SJSA1 (cell line): ENCODE data around the gene DNM1. TPM values are rescaled to one million over a fixed set of nuclear protein-coding genes. Genes with fewer than 3 reads are reported as not detected.
A peak's percentile ranks its signal among the peaks of the same experiment; 100 is the strongest.

Source experiments
- DNase-seq, 2 experiments: peaks; one replicate each; pipeline ENCODE4 v3.0.0-alpha.2; 2015 to 2020; ENCODE audit warnings: low spot score in 2 of 2, low read depth in 1 of 2
- H3K27ac ChIP-seq: fragments of 250-450 bp; sonication (Bioruptor Pico); 2 replicates; pipeline ENCODE4 v1.5.1; 2020; ENCODE audit warnings: mild to moderate bottlenecking, moderate library complexity
- H3K27me3 ChIP-seq: fragments of 250-450 bp; sonication (Bioruptor Pico); replicated peaks from 2 replicates; pipeline ENCODE4 v1.5.1; 2020; ENCODE audit warnings: mild to moderate bottlenecking, moderate library complexity
- H3K36me3 ChIP-seq: fragments of 250-450 bp; sonication (Bioruptor Pico); 2 replicates; pipeline ENCODE4 v1.5.1; 2020; ENCODE audit warnings: mild to moderate bottlenecking
- H3K4me1 ChIP-seq: fragments of 250-450 bp; sonication (Bioruptor Pico); replicated peaks from 2 replicates; pipeline ENCODE4 v1.6.1; 2021; ENCODE audit warnings: mild to moderate bottlenecking
- H3K4me3 ChIP-seq: fragments of 250-450 bp; sonication (Bioruptor Pico); 2 replicates; pipeline ENCODE4 v1.5.1; 2020; ENCODE audit warnings: mild to moderate bottlenecking
- H3K9me3 ChIP-seq: fragments of 250-450 bp; sonication (Bioruptor Pico); replicated peaks from 2 replicates; pipeline ENCODE4 v1.5.1; 2020; ENCODE audit warnings: mild to moderate bottlenecking
- total RNA-seq: library from RNA; depleted of rRNA; stranded (reverse); fragments of >200 nt; shearing (Covaris generic); gene quantifications from 2 replicates; pipeline ENCODE4 v1.2.3, GENCODE V29; 2014

DNM1 gene
- total RNA-seq, 1 experiment from 2014 or later, result 2.5 TPM

DNA sequence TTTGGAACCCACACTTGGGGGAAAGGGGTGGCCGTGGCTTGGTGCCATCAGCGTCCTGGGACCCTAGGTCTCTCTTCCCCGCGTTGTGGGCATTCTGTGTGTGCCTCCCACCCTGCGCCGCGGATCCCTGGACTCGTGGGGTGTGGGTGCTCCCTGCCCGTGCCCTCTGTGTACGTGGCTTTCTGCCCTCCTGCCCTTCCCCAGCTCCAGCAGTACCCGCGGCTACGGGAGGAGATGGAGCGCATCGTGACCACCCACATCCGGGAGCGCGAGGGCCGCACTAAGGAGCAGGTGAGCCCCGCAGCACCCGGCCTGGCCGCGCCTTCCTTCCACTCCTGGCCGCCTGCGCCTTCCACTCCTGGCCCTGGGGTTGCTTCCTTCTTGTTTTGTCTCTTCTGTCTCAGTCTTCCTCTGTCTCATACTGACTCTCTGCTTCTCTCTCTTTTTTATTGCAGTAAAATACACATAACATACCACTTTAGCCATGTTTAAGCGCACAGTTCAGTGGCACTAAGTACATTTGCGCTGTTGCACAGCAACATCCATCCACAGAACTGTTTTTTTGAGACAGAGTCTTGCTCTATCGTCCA, 30.7 kb downstream of the DNM1 start:
- Histone ChIP-seq H3K4me1 (no peaks in the 10 kb centered on the region), H3K4me3 (no peak overlapping the region), H3K27ac (no peak overlapping the region), H3K36me3 (no peaks in the 10 kb centered on the region), H3K27me3 (no peaks in the 10 kb centered on the region), H3K9me3 (no peaks in the 10 kb centered on the region)
- peak in 1 of 2 experiments; percentile 34 for DNase-seq

DNA sequence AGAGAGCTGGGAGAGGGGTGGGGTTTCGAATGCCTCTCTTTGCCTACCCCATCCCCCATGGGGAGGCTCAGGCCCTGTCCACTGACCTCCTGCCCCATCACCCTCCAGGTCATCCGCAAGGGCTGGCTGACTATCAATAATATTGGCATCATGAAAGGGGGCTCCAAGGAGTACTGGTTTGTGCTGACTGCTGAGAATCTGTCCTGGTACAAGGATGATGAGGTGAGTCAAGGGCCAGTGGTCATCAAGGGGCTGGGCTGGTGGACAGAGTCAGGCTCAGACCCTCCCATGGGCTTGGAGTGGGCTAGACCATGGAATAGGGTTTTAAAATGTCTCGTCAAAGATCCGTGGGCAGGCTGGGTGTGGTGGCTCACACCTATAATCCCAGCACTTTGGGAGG, 38.9 kb downstream of the DNM1 start:
- Histone ChIP-seq H3K9me3 (peaks cover 3% of the 10 kb centered on the region; the same call in 1 of the 2 replicates), H3K27ac (no peak overlapping the region), H3K36me3 (no peaks in the 10 kb centered on the region), H3K4me1 (peaks cover 13% of the 10 kb centered on the region), H3K4me3 (no peak overlapping the region), H3K27me3 (no peaks in the 10 kb centered on the region)
- DNase-seq, result no peak

DNA sequence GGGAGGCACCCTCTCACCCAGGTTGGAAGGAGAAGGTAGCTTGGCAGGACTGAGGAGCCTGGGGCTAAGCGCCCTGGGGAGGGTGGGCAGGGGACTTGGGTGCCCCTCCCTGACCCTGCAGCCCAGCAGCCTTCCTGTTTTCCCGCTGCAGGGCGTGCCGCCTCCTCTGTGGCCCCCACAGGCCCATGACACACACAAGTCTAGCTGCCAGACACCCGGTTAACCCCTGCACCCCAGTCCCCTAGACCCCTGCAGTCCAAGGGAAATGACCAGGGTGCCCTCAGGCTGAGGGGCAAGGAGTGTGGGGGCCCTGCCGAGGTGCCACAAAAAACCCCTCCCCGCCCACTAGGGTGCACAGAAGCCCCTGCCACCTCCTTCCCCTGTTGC, 39.6 kb downstream of the DNM1 start:
- Histone ChIP-seq H3K9me3 (peaks cover 3% of the 10 kb centered on the region; the same call in 1 of the 2 replicates), H3K27me3 (no peaks in the 10 kb centered on the region), H3K4me3 (no peak overlapping the region), H3K36me3 (no peaks in the 10 kb centered on the region), H3K27ac (no peak overlapping the region), H3K4me1 (peaks cover 13% of the 10 kb centered on the region)
- no peak for DNase-seq

DNA sequence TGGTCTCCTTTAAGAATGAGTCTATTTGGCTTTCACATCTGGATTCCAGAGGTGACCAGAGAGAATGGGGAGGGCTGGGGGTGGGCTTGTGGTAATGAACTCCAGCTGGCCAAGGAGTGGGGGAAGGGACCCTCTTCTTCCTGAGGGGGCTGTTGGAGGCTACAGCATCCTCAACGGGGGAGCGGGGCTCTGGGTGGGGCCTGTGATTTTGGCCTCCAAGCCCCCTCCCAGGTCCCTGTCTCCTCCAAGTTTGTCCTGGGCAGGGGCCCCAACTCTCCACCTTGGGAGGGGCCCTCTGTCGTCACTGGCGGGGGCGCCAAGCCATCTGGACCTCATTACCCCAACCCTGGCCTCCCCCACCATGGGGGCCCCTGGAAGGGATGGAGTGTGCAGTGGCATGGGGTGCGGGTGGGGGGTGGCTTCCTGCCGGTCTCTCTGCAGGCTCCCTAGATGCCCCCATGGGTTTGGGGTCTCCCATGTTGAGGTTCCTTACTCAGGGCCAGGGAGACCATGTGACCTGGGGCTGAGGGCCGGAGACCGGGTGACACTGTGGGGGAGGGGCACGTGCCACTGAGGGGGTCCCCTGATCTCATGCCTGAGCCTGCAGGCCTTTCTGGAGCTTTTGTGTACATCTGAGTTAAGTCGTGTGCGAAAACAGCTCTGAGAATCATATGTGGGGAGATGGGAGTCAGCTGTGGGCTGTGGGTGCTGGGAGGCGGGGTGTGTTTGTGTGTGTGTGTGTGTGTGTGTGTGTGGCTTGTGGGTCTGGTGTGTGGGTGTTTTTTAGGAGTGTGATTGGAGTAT, 40.2 kb downstream of the DNM1 start:
- Histone ChIP-seq H3K27me3 (no peaks in the 10 kb centered on the region), H3K4me3 (no peak overlapping the region), H3K27ac (no peak overlapping the region), H3K9me3 (peaks cover 3% of the 10 kb centered on the region; the same call in 1 of the 2 replicates), H3K4me1 (peaks cover 13% of the 10 kb centered on the region), H3K36me3 (no peaks in the 10 kb centered on the region)
- DNase-seq, result no peak

DNA sequence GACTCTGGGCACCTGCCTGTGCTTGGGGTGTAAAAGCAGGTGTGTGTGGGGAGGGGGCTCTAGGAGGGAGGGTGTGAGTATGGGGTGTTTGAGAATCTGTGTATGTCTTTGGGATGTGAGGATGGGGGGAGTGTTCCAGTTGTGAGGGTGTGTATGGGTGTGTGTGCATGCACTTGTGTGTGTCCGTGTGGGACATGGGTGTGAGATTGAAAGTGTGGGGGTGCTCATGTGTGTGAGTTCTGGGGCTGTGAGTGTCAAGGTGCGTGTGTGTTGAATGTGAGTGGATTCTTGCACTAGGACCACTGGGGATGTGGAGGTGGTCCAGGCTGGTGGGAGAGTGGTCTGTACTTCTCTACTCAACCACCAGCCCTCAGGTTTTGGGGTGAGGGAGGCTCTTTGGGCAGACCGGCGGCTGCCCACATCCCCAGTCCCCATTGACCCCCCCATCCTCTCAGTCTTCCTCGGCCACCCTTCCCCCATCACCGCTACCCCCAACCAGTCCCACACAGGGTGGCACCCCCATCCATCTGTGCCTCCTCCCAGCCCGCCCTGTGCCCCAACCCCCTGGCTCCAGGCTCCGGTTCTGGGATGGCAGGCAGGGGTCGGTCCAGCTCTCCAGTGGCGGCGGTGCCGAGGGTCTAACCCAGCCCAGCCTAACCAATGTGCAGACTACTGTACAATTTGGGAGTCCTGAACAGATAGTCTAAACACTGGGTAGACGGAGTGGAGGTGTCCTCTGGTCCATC, 41.1 kb downstream of the DNM1 start:
- Histone ChIP-seq H3K27ac (no peak overlapping the region), H3K9me3 (peaks cover 3% of the 10 kb centered on the region; the same call in 1 of the 2 replicates), H3K36me3 (no peaks in the 10 kb centered on the region), H3K4me1 (peaks cover 13% of the 10 kb centered on the region), H3K4me3 (no peak overlapping the region), H3K27me3 (no peaks in the 10 kb centered on the region)
- DNase-seq, result no peak

DNA sequence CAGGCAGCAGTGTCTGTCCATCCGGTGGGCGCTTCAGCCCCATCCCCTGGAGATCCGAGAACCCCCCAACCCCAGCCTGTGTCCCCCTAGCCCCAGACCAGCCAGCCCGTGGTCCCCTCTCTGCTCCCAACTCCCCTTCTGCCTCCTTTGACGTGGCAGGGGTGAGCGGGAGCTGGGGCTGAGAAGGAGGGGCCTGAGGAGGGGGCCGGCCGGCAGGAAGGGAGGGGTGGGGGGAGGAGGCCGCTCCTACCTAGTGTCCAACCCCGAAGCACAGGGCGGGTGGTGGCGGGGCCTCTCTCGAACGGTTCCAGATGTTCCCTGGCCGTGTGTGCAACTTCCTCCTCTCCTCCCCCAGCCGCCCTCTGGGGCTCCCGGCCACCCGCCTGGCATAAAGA, 41.7 kb downstream of the DNM1 start:
- Histone ChIP-seq H3K36me3 (no peaks in the 10 kb centered on the region), H3K9me3 (peaks cover 3% of the 10 kb centered on the region; the same call in 1 of the 2 replicates), H3K27ac (no peak overlapping the region), H3K4me3 (no peak overlapping the region), H3K27me3 (no peaks in the 10 kb centered on the region), H3K4me1 (peaks cover 13% of the 10 kb centered on the region)
- peak; percentile 22 to 77 for DNase-seq

DNA sequence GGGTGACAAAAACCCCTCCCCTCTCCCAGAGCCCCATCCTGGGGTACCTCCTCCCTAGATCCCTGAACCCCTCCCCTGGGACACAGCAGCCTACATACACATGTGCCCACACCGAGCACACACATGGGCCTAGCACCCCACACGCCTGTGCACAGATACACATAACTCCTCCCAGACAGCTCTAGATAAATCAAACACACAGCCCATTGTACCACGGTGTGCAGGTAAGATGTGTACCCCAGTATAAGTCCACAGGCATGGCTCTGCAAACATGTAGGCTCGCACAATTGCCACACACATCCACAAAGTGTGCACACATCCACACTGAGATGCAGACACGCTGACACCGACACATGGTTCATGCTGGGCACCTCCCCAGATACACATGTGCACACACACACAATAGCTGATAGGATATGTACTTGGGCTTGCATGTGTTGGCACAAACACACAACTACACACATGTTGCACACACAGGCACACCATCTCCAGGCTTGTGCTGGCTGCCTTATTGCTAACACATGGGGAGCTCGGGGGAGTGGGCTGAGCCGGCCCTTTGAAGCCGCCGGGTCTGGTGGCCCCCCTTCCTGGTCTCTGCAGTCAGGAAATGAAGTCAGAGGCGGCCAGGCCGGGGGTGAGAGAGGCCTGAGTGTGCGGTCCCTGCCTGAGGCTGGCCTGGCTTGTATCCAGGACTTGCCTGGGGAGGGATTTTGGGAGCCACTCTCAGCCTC, 42.4 kb downstream of the DNM1 start:
- Histone ChIP-seq H3K36me3 (no peaks in the 10 kb centered on the region), H3K4me3 (no peak overlapping the region), H3K27ac (no peak overlapping the region; the same call in 1 of the 2 replicates), H3K9me3 (peaks cover 3% of the 10 kb centered on the region; the same call in 1 of the 2 replicates), H3K4me1 (peaks cover 13% of the 10 kb centered on the region), H3K27me3 (no peaks in the 10 kb centered on the region)
- DNase-seq, result peak; percentile 54 to 73

DNA sequence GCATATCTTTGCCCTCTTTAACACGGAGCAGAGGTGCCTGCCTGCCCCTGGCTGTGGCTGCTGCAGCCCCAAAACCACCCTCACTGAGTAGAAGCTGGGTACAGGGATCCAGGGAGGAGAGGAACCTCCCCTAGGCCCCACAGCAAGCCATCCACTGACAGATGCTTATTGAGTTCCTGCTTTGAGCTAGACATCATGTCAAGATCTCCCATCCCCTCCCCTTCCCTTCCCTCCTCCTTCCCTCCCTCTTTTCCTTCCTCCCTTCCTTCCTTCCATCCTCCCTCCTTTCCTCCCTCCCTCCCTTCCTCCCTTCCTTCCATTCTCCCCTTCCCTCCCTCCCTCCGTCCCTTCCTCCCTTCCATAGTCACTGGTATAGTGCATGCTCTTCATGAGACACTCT, 43.3 kb downstream of the DNM1 start:
- peaks cover 13% of the 10 kb centered on the region for H3K4me1 ChIP-seq
- no peak for DNase-seq
- no peaks in the 10 kb centered on the region for H3K36me3 ChIP-seq
- H3K4me3 ChIP-seq, result no peak overlapping the region
- no peak overlapping the region for H3K27ac ChIP-seq
- peaks cover 3% of the 10 kb centered on the region; the same call in 1 of the 2 replicates for H3K9me3 ChIP-seq
- no peaks in the 10 kb centered on the region for H3K27me3 ChIP-seq

DNA sequence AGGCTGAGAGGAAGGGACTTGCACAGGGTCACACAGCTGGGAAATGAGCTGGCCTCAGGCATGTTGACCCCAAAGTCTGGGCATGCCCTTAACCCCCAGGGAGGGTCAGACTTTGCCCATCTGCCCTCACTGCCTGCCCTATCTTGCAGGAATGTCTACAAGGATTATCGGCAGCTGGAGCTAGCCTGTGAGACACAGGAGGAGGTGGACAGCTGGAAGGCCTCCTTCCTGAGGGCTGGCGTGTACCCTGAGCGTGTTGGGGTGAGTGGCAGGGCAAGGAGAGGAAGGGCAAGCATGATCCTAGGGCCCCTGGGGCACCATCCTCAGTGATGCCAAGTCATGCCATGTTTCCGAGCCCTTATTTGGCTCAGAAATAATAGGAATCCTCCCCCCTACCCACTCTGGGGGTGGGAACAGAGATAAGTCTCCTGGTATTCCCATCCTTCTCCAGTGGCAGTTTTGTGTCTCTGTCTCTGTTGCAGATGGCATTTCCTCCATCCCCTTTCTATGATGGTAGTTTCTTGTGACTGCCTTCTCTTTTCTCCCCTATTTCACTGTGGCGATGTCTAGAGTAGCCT, 44.1 kb downstream of the DNM1 start:
- Histone ChIP-seq H3K27ac (no peak overlapping the region), H3K4me3 (no peak overlapping the region), H3K9me3 (peaks cover 3% of the 10 kb centered on the region; the same call in 1 of the 2 replicates), H3K27me3 (no peaks in the 10 kb centered on the region), H3K36me3 (no peaks in the 10 kb centered on the region), H3K4me1 (peaks cover 13% of the 10 kb centered on the region)
- no peak for DNase-seq

DNA sequence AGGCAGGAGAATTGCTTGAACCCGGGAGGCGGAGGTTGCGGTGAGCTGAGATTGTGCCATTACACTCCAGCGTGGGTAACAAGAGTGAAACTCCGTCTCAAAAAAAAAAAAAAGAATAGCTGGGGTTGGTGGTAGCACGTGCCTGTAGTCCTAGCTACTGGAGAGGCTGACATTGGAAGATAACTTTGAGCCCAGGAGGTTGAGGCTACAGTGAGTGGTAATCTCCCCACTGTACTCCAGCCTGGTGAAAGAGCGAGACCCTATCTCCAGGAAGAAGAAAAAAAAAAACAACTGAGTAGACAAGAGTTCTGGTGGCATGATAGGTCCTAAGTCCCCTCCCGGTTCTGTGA, 46.4 kb downstream of the DNM1 start:
- Histone ChIP-seq H3K36me3 (no peaks in the 10 kb centered on the region), H3K27ac (no peak overlapping the region), H3K9me3 (peaks cover 3% of the 10 kb centered on the region; the same call in 1 of the 2 replicates), H3K4me3 (no peak overlapping the region), H3K27me3 (no peaks in the 10 kb centered on the region), H3K4me1 (peaks cover 13% of the 10 kb centered on the region)
- no peak for DNase-seq

DNA sequence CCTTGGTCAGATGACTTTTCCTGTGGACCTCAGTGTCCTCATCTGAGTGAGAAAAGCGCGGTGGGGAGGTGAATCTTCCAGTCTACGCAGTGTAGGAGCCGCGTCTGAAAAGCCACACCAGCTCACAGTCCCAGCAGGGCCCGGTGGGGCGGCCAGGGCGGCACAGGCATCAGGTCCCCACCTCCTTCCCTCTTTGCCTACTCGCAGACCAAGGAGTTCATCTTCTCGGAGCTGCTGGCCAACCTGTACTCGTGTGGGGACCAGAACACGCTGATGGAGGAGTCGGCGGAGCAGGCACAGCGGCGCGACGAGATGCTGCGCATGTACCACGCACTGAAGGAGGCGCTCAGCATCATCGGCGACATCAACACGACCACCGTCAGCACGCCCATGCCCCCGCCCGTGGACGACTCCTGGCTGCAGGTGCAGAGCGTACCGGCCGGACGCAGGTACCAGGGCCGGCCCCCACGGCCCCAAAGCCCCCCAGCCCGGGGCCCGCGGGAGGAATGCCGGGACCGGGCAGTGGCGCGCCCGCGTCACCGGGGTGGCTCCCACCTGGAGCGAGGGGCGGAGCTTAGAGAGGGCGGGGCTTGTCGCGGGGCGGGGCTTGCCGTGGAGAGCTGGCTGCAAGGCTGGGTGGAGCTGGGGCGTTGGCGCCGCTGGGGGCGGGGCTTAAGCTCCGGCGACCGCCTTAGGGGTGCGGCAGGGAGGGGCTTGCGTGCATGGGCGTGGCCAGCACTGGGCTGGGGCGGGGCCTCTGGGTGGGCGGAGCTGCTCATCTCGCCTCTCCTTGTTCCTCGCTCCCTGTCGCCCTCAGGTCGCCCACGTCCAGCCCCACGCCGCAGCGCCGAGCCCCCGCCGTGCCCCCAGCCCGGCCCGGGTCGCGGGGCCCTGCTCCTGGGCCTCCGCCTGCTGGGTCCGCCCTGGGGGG, 47.0 kb downstream of the DNM1 start:
- H3K4me1 ChIP-seq, result peaks cover 12% of the 10 kb centered on the region
- H3K4me3 ChIP-seq, result no peak overlapping the region
- no peaks in the 10 kb centered on the region; the same call in 1 of the 2 replicates for H3K36me3 ChIP-seq
- H3K27me3 ChIP-seq, result no peaks in the 10 kb centered on the region
- H3K27ac ChIP-seq, result no peak overlapping the region
- peaks cover 3% of the 10 kb centered on the region; the same call in 1 of the 2 replicates for H3K9me3 ChIP-seq
- no peak for DNase-seq
